Ishikawa (cell line): ENCODE measurements around the gene UPP1.

Source experiments
- CEBPB ChIP-seq: IDR thresholded peaks from 2 replicates; pipeline ENCODE4 v1.6.1; 2012
- CREB1 ChIP-seq: IDR thresholded peaks from 2 replicates; pipeline ENCODE4 v1.6.1; 2012; ENCODE audit warnings: low read depth
- EGR1 ChIP-seq: IDR thresholded peaks from 2 replicates; pipeline ENCODE4 v1.6.1; 2012
- EP300 ChIP-seq: IDR thresholded peaks from 2 replicates; pipeline ENCODE4 v1.6.1; 2012; ENCODE audit warnings: borderline replicate concordance
- FOXM1 ChIP-seq: IDR thresholded peaks from 2 replicates; pipeline ENCODE4 v1.6.1; 2012; ENCODE audit warnings: low read depth, borderline replicate concordance
- NFIC ChIP-seq: IDR thresholded peaks from 2 replicates; pipeline ENCODE4 v1.6.1; 2012
- RAD21 ChIP-seq: IDR thresholded peaks from 2 replicates; pipeline ENCODE4 v1.6.1; 2012; ENCODE audit warnings: low read depth
- TAF1 ChIP-seq: IDR thresholded peaks from 2 replicates; pipeline ENCODE4 v1.6.1; 2012; ENCODE audit warnings: low read depth, mild to moderate bottlenecking
- TCF12 ChIP-seq: IDR thresholded peaks from 2 replicates; pipeline ENCODE4 v1.6.1; 2012; ENCODE audit warnings: low read depth
- TEAD4 ChIP-seq: IDR thresholded peaks from 2 replicates; pipeline ENCODE4 v1.6.1; 2012
- YY1 ChIP-seq: IDR thresholded peaks from 2 replicates; pipeline ENCODE4 v1.6.1; 2012; ENCODE audit warnings: low read depth
- ZBTB7A ChIP-seq: IDR thresholded peaks from 2 replicates; pipeline ENCODE4 v1.6.1; 2012; ENCODE audit warnings: low read depth
- TF ChIP-seq, protein P1 (sequence below): IDR thresholded peaks from 2 replicates; pipeline ENCODE4 v1.6.1; 2012
- TF ChIP-seq, protein P2 (sequence below): IDR thresholded peaks from 2 replicates; pipeline ENCODE4 v1.6.1; 2012; ENCODE audit warnings: low read depth, mild to moderate bottlenecking
- TF ChIP-seq, protein P3 (sequence below): IDR thresholded peaks from 2 replicates; pipeline ENCODE4 v1.6.1; 2012

UPP1 gene

DNA sequence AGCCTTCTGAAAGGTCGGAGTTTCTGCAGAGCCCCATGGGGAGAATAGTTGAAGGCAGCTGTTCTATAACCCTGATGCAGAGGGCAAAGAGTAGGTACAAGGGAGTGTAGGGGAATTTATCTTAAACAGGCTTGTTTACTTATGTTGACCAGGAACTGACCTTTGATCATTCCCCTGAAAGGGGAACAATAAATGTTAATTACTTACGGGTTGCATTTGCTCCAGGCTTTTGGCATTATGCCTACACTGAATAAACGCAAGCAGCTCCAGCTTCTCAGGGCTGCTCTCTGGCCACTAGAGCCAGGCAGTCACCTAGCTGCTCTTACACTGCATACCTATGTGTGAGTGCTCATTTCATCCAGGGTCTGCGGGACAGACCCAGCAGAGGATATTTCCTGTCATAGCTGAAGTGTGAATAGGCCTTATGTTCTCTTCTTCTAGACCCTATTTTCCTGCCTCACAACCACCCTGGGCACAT lies 55.3 kb downstream of the UPP1 start:
- TF ChIP-seq, protein P1, sequence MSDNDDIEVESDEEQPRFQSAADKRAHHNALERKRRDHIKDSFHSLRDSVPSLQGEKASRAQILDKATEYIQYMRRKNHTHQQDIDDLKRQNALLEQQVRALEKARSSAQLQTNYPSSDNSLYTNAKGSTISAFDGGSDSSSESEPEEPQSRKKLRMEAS: no peak
- TF ChIP-seq, protein P2, sequence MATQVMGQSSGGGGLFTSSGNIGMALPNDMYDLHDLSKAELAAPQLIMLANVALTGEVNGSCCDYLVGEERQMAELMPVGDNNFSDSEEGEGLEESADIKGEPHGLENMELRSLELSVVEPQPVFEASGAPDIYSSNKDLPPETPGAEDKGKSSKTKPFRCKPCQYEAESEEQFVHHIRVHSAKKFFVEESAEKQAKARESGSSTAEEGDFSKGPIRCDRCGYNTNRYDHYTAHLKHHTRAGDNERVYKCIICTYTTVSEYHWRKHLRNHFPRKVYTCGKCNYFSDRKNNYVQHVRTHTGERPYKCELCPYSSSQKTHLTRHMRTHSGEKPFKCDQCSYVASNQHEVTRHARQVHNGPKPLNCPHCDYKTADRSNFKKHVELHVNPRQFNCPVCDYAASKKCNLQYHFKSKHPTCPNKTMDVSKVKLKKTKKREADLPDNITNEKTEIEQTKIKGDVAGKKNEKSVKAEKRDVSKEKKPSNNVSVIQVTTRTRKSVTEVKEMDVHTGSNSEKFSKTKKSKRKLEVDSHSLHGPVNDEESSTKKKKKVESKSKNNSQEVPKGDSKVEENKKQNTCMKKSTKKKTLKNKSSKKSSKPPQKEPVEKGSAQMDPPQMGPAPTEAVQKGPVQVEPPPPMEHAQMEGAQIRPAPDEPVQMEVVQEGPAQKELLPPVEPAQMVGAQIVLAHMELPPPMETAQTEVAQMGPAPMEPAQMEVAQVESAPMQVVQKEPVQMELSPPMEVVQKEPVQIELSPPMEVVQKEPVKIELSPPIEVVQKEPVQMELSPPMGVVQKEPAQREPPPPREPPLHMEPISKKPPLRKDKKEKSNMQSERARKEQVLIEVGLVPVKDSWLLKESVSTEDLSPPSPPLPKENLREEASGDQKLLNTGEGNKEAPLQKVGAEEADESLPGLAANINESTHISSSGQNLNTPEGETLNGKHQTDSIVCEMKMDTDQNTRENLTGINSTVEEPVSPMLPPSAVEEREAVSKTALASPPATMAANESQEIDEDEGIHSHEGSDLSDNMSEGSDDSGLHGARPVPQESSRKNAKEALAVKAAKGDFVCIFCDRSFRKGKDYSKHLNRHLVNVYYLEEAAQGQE: no peak
- TF ChIP-seq NFIC (no peak), CREB1 (no peak), FOXM1 (no peak), TCF12 (no peak), EGR1 (no peak), ZBTB7A (no peak), YY1 (no peak), TAF1 (no peak), CEBPB (no peak), EP300 (no peak), TEAD4 (no peak), RAD21 (no peak)
- TF ChIP-seq, protein P3, sequence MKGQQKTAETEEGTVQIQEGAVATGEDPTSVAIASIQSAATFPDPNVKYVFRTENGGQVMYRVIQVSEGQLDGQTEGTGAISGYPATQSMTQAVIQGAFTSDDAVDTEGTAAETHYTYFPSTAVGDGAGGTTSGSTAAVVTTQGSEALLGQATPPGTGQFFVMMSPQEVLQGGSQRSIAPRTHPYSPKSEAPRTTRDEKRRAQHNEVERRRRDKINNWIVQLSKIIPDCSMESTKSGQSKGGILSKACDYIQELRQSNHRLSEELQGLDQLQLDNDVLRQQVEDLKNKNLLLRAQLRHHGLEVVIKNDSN: no peak

DNA sequence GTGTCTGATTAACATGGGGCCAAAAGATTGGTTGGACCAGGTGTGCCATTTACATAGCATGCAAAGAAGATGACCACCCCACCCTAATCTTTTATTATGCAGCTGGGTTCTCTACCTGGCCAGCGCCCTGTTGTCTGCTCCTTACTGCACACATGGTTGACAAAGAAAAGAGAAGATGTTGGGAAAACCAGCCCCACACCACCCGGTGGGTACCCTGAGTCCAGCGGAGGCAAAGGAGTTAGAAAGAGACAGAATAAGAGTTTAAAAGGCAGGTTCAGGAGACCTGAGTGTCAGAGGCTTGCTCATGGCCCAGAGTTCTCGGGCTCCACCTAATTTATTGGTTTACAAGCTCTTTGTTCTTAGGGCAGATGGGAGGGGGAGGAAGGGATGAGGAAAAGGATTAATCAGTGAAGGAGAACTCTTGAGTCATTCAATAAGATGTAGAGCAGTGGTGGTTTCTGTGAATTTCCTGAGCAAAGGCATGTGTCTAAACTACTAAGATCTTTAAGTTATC lies 58.1 kb downstream of the UPP1 start:
- TF ChIP-seq NFIC (no peak), CEBPB (no peak), TCF12 (no peak), EGR1 (no peak), FOXM1 (no peak), ZBTB7A (no peak), CREB1 (no peak), EP300 (no peak), YY1 (no peak), TAF1 (no peak), TEAD4 (no peak)
- TF ChIP-seq, protein P2: no peak
- TF ChIP-seq, protein P3: no peak
- TF ChIP-seq, protein P1: no peak

DNA sequence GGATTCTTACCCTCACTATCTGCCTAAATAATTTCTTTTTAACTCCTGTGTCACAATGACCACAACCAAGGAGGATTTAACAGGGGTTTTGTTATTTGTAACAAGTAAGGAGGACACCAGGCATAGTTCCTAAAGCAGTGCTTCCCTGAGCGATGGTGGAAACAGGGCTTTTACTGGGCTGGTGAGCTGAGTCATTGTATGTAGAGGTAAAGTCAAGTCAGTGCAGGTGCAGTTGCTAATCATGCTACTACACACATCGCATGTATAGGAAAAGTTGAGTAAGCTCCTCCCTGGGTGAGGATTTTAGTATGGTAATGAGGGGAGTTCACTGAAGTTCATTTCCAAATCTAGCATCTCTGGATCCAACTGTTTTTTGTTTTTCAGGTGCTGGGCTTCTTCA lies 59.2 kb downstream of the UPP1 start:
- TF ChIP-seq CEBPB (no peak), TCF12 (no peak), FOXM1 (no peak), NFIC (no peak), CREB1 (no peak), RAD21 (no peak), EGR1 (no peak), EP300 (no peak), ZBTB7A (no peak), TAF1 (no peak), TEAD4 (no peak), YY1 (no peak)
- TF ChIP-seq, protein P1: no peak
- TF ChIP-seq, protein P2: no peak
- TF ChIP-seq, protein P3: no peak
